ENCODE results near the gene CDK11A.
A peak's percentile ranks its signal among the peaks of the same experiment; 100 is the strongest.
"Not testable (repeated sequence)": the region's sequence is repeated elsewhere in the genome, so short reads cannot be mapped to it uniquely, and the experiment has no call there.

CDK11A gene

DNA sequence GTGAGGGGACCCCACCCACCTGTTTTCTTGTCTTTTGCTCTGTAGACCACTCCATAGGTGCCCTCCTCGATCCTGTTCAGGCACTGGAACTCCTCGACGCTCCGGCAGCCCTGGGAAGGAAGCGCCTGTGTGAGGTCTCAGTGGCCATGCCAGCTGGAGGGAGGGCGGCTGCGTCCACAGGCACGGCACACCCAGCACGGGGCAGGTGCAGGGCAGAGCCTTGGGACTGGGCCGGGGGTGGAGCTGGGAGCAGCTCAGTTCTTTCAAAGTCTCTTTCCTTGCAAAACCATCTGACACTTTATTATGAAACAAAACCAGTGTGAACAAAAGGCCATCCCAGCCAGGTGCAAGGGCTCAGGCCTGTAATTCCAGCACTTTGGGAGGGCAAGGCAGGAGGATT is 18.5 kb downstream of the CDK11A start:
- H3K9me3 ChIP-seq (ENCODE audit: control insufficient read depth, insufficient read depth, low read depth, low read length); H3K9ac ChIP-seq (ENCODE audit: low read length); H3K4me1 ChIP-seq (ENCODE audit: control insufficient read depth, insufficient read depth, low read length); H3K27ac ChIP-seq (ENCODE audit: low read depth, low read length); H3K4me3 ChIP-seq (ENCODE audit: low read depth, low read length); H3K27me3 ChIP-seq (ENCODE audit: control insufficient read depth, insufficient read depth, low read length): not testable (repeated sequence)
- H3K36me3 ChIP-seq (ENCODE audit: control insufficient read depth, insufficient read depth, low read length), result peaks cover 15% of the 10 kb centered on the region

DNA sequence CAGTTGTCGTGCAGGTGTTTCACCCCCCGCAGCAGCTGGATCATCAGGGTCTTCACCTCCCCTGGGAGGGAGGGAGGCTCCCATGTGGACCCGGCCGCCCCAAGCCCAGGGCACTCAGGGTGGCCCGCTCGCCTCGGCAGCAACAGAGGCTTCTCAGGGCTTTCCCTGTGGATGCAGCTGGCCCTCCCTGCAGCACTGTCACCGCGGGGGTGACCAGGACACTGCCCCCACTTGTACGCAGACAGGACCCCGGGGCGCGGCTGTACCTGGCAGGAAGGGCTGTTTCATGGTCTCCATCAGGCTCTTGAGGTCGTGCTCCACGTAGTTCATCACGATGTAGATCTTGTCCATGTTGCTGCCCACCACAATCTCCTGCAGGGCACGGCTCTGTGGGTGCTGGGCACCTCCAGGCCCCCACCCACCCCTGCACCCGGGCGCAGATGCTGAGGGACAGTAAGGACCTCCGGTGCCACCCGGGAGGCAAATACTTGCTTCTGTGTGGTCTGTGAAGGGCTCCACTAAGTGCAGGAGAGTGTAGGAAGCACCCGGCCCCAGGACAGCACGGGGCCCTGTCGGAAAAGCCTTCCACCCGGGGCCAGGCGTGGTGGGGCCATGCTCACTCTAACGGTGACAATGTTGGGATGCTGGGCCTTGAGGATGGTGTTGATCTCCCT is 19.7 kb downstream of the CDK11A start:
- peaks cover 15% of the 10 kb centered on the region for H3K36me3 ChIP-seq (ENCODE audit: control insufficient read depth, insufficient read depth, low read length)
- H3K27ac ChIP-seq (ENCODE audit: low read depth, low read length); H3K4me1 ChIP-seq (ENCODE audit: control insufficient read depth, insufficient read depth, low read length); H3K9me3 ChIP-seq (ENCODE audit: control insufficient read depth, insufficient read depth, low read depth, low read length); H3K9ac ChIP-seq (ENCODE audit: low read length); H3K4me3 ChIP-seq (ENCODE audit: low read depth, low read length); H3K27me3 ChIP-seq (ENCODE audit: control insufficient read depth, insufficient read depth, low read length): not testable (repeated sequence)

DNA sequence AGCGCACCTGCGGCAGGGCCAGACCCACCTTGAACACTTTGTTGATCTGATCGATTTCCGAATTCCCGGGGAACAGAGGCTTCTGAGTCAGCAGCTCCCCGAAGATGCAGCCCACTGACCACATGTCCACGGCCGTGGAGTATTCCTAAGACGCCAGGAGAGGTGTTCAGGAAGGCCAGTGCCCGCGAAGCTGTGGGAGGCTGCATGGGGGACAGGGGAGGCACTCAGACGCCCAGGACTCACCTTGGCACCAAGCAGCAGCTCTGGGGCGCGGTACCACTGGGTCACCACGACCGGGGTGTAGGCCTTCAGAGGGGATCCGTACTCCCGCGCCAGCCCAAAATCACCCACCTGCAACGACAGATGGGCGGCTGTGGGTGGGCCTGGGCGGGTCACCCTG is 20.4 kb downstream of the CDK11A start:
- Histone ChIP-seq H3K9ac (ENCODE audit: low read length) (no peak overlapping the region), H3K36me3 (ENCODE audit: control insufficient read depth, insufficient read depth, low read length) (peaks cover 15% of the 10 kb centered on the region), H3K27ac (ENCODE audit: low read depth, low read length) (no peak overlapping the region), H3K9me3 (ENCODE audit: control insufficient read depth, insufficient read depth, low read depth, low read length) (no peaks in the 10 kb centered on the region), H3K4me3 (ENCODE audit: low read depth, low read length) (no peak overlapping the region), H3K27me3 (ENCODE audit: control insufficient read depth, insufficient read depth, low read length) (no peaks in the 10 kb centered on the region), H3K4me1 (ENCODE audit: control insufficient read depth, insufficient read depth, low read length) (no peaks in the 10 kb centered on the region)

DNA sequence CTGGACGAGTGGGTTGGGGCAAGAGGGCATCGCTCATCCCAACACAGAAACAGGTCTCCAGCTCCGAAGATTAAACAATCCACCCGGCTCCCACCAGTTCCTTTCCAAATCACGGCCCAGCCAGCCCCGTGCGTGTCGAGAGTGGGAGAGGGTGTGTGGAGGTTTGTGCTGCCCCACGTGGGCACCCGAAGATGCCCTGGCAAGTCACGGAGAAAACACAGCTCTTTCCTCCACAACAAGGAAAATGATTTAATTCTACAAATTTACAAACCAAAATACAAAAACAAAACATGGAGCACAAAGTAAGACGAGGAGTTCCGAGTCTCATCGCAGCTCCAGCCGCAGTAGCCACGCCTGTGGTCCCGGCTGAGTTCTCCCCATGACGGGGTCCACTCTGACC is 21.7 kb downstream of the CDK11A start:
- H3K4me1 ChIP-seq (ENCODE audit: control insufficient read depth, insufficient read depth, low read length); H3K27ac ChIP-seq (ENCODE audit: low read depth, low read length); H3K9me3 ChIP-seq (ENCODE audit: control insufficient read depth, insufficient read depth, low read depth, low read length); H3K27me3 ChIP-seq (ENCODE audit: control insufficient read depth, insufficient read depth, low read length); H3K4me3 ChIP-seq (ENCODE audit: low read depth, low read length); H3K9ac ChIP-seq (ENCODE audit: low read length): not testable (repeated sequence)
- peaks cover 15% of the 10 kb centered on the region for H3K36me3 ChIP-seq (ENCODE audit: control insufficient read depth, insufficient read depth, low read length)

DNA sequence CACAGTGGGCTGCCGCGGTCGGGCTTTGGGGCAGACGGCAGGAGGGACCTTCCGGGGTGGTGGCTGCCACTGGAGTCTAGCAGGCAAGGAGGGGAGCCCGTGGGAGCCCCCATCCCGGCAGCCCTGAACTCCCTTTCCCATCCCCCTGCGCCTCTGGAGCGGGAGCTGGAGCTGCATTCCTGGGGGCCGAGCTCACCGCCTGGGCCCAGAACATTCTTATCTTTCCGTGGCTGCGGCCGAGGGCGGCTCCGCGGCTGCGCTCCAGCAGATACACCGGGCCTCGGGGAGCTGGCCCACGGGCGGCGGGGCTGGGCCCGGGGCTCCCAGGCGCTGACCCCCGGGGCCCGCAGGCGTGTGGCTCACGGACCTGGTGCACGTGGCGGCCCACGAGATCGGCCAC is 23.6 kb downstream of the CDK11A start:
- H3K4me3 ChIP-seq (ENCODE audit: low read depth, low read length); H3K9me3 ChIP-seq (ENCODE audit: control insufficient read depth, insufficient read depth, low read depth, low read length); H3K4me1 ChIP-seq (ENCODE audit: control insufficient read depth, insufficient read depth, low read length); H3K27me3 ChIP-seq (ENCODE audit: control insufficient read depth, insufficient read depth, low read length); H3K9ac ChIP-seq (ENCODE audit: low read length); H3K27ac ChIP-seq (ENCODE audit: low read depth, low read length): not testable (repeated sequence)
- peaks cover 12% of the 10 kb centered on the region for H3K36me3 ChIP-seq (ENCODE audit: control insufficient read depth, insufficient read depth, low read length)

DNA sequence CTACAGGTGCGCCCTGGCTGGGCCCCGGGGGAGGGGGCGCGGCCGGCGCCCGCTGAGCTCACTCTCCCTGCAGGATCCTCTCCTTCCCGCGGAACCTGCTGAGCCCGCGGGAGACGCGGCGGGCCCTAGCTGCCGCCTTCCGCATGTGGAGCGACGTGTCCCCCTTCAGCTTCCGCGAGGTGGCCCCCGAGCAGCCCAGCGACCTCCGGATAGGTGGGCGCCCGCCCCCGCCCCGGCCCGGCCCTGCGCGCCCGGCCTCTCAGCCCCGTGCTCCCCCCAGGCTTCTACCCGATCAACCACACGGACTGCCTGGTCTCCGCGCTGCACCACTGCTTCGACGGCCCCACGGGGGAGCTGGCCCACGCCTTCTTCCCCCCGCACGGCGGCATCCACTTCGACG is 24.1 kb downstream of the CDK11A start:
- H3K27ac ChIP-seq (ENCODE audit: low read depth, low read length); H3K9me3 ChIP-seq (ENCODE audit: control insufficient read depth, insufficient read depth, low read depth, low read length); H3K4me1 ChIP-seq (ENCODE audit: control insufficient read depth, insufficient read depth, low read length); H3K4me3 ChIP-seq (ENCODE audit: low read depth, low read length); H3K9ac ChIP-seq (ENCODE audit: low read length); H3K27me3 ChIP-seq (ENCODE audit: control insufficient read depth, insufficient read depth, low read length): not testable (repeated sequence)
- peaks cover 12% of the 10 kb centered on the region for H3K36me3 ChIP-seq (ENCODE audit: control insufficient read depth, insufficient read depth, low read length)

DNA sequence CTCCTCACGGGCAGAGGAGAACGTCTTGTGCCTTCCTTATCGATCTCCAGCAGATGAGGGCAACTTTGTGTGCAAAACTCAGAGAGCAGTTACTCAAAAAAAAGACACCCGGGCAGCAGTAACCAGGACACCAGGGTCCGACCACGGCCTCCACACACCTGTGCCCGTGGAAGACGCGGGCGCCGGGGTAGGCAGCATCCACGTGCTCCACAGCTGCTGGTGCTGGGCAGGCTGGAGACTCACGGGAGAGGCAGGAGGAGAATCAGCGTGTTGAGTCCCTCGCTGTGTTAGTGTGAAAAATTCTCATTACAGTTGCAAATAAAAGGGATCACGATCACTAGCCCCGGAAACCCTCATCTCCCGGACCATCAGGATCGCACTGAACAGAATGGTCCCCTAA is 25.1 kb downstream of the CDK11A start:
- H3K9ac ChIP-seq (ENCODE audit: low read length); H3K4me1 ChIP-seq (ENCODE audit: control insufficient read depth, insufficient read depth, low read length); H3K36me3 ChIP-seq (ENCODE audit: control insufficient read depth, insufficient read depth, low read length); H3K9me3 ChIP-seq (ENCODE audit: control insufficient read depth, insufficient read depth, low read depth, low read length); H3K27ac ChIP-seq (ENCODE audit: low read depth, low read length); H3K27me3 ChIP-seq (ENCODE audit: control insufficient read depth, insufficient read depth, low read length); H3K4me3 ChIP-seq (ENCODE audit: low read depth, low read length): not testable (repeated sequence)

DNA sequence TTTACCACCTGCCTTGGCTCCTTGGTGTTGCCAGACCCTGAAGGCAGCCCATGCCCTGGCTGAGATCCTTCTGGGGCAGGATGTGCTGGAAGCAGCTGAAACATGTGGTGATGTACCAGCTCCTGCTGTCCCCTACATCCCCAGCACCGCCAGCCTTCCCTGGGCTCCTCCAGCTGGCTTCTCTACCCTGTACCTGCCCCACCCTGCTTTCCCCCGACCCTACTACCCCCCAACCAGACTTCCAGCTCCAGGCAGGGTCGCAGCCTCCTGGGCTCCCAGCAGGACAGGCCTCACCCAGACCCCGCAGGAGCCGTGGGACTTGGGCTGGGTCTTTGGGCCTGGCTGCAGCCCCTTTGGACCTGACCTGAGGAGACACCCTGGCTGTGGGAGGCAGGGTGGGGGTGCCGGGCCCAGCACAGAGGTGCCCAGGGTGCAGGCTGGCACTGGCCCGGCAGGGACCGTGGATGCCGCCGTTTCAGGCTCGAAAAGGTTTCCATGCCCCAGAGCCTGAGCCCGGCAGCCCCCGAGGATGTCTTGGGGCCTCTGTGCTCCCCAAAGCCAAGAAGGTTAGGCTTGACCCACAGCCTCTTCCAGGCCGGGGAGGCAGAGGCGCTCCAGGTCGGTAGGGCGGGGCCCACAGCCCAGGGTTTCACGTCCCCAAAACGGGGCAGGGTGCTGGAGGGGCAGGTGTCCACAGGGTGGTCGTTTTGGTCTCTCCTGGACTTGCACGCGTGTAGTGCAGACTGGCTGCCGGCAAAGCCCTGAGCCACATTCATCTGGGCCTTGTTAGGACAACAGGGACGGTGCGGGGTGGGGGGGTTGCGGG is 26.6 kb downstream of the CDK11A start:
- not testable (repeated sequence) for H3K27ac ChIP-seq (ENCODE audit: low read depth, low read length); H3K4me1 ChIP-seq (ENCODE audit: control insufficient read depth, insufficient read depth, low read length); H3K36me3 ChIP-seq (ENCODE audit: control insufficient read depth, insufficient read depth, low read length); H3K9me3 ChIP-seq (ENCODE audit: control insufficient read depth, insufficient read depth, low read depth, low read length); H3K4me3 ChIP-seq (ENCODE audit: low read depth, low read length); H3K9ac ChIP-seq (ENCODE audit: low read length); H3K27me3 ChIP-seq (ENCODE audit: control insufficient read depth, insufficient read depth, low read length)

DNA sequence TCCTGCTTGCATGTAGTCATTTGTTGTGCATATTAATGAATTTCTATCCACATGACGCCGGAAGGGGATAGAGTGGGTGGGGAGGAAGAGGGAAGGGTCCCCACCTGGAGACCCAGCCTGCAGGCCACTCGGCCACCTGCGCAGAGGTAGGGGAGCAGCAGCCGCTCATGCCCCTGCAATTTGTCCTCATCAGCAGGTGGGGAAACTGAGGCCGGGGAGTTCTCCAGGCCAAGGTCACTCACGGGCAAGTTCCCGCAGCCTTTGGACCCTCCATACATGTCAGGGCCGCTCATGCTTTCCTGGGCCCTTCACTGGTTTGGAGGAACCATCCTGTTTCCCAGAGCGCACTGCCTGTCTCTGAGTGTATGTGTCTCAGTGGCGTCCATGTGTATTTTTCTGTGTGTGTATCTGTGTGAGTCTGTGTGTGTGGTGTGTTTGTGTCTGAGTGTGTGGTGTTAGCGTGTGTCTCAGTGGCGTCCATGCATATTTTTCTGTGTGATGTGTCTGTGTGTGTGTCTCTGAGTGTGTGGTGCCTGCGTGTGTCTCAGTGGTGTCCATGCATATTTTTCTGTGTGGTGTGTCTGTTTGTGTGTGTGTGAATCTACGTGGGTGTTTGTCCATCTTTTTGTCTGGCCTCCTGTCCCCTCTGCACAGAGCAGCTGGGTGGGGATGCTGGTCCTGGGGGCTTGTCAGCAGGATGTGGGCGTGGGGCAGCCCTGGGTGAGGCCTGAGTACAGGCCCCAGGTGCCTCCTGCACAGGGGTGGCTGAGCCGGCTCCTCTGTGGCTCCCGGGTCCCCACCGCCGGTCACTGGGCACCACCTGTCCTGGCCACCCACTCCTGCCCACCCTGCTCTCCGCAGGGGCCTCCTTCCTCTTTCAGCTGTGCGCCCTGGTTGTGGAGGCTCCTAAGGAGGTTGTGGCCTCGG is 27.5 kb downstream of the CDK11A start:
- not testable (repeated sequence) for H3K4me3 ChIP-seq (ENCODE audit: low read depth, low read length); H3K4me1 ChIP-seq (ENCODE audit: control insufficient read depth, insufficient read depth, low read length); H3K27me3 ChIP-seq (ENCODE audit: control insufficient read depth, insufficient read depth, low read length); H3K9ac ChIP-seq (ENCODE audit: low read length); H3K36me3 ChIP-seq (ENCODE audit: control insufficient read depth, insufficient read depth, low read length); H3K27ac ChIP-seq (ENCODE audit: low read depth, low read length); H3K9me3 ChIP-seq (ENCODE audit: control insufficient read depth, insufficient read depth, low read depth, low read length)

DNA sequence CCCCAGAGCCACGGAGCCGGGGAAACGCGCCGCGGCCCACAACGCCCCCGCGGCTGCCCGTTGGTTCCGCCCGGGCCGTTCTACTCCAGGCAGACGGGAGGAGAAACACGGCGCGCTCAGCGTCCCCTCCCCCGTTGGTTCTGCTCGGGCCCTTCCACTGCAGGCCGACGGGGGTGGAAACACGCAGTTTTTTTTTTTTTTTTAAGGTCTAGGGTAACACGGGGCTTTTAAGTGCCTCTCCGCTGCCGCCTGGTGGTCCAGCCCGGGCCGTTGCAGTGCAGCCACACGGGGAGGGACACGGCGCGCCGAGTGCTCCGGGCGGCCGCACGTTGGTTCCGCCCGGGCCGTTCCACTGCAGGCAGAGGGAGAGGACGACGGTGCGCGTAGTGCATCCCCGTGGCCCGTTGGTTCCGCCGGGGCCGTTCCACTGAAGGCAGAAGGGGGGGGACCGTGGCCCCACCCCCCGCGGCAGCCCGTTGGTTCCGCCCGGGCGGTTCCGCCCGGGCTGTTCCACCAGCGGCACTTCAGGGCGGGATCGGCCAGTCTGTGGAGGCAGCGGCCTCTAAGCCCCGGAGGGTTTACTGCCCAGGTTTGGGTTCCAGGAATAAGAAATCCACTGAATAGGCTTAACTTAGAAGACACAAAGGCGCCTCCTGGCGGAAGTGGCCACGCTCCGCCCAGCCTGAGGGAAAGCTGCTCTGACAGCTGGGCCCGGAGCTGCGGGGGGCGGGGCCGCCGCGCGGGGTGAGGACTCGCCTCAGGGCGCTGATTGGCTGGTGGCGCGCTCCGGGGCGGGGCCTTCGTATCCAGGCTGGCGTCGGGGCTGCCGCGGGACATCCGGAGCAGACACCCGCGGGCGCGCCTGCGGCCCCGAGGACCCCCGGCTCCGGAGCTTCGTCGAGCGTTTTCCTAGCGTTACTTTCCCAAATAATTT is 31.2 kb downstream of the CDK11A start, which contains the start of gene SLC35E2B:
Gene SLC35E2B (minus strand): TSS at position 82 of the 934 bp plus-strand sequence. CDS start 16,096 bp downstream, outside the sequence.
- peak within 1 kb of the TSS; percentile 81; the same call in 1 of the 2 replicates for H3K27ac ChIP-seq (ENCODE audit: low read depth, low read length)
- peak within 1 kb of the TSS; percentile 59 for H3K4me3 ChIP-seq (ENCODE audit: low read depth, low read length)
- H3K9ac ChIP-seq (ENCODE audit: low read length), result peak within 1 kb of the TSS; percentile 81
- H3K9me3 ChIP-seq (ENCODE audit: control insufficient read depth, insufficient read depth, low read depth, low read length); H3K36me3 ChIP-seq (ENCODE audit: control insufficient read depth, insufficient read depth, low read length); H3K4me1 ChIP-seq (ENCODE audit: control insufficient read depth, insufficient read depth, low read length); H3K27me3 ChIP-seq (ENCODE audit: control insufficient read depth, insufficient read depth, low read length): not testable (repeated sequence)

Measured in HUES6 (cell line).